ENCODE results near the gene FUT7. TPM values are rescaled to one million over a fixed set of nuclear protein-coding genes. Genes with fewer than 3 reads are reported as not detected.

FUT7 gene
- total RNA-seq, 1 donor from 2014 or later: 0.10 TPM

DNA sequence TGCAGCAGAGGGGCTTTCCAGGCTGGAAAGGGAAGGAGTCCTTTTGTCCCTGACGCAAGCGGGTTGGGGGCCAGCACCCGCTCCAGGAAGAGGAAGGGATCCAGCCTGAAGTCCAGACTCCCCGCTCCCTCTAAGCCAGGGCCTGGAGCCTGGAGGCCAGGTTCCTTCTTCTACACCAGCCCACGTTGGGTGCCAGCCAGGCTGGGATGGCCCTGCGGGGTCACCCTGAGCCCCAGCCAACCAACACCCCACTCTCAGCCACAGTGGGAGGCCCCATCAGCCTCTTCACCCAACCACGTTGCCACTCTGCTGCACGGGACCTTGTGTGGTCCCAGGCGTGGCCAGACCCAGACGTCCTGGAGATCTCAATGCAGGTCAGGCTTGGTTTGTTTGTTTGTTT is 970 bp upstream of the FUT7 start:
- no peak for DNase-seq

- DNase-seq: no peak
Observed at GRCh38 chr9:137030538-137031527, 1.1 kb downstream of the FUT7 start.

GRCh38 chr9:137030006-137030405 is 1.9 kb downstream of the FUT7 start:
- DNase-seq: no peak

DNA sequence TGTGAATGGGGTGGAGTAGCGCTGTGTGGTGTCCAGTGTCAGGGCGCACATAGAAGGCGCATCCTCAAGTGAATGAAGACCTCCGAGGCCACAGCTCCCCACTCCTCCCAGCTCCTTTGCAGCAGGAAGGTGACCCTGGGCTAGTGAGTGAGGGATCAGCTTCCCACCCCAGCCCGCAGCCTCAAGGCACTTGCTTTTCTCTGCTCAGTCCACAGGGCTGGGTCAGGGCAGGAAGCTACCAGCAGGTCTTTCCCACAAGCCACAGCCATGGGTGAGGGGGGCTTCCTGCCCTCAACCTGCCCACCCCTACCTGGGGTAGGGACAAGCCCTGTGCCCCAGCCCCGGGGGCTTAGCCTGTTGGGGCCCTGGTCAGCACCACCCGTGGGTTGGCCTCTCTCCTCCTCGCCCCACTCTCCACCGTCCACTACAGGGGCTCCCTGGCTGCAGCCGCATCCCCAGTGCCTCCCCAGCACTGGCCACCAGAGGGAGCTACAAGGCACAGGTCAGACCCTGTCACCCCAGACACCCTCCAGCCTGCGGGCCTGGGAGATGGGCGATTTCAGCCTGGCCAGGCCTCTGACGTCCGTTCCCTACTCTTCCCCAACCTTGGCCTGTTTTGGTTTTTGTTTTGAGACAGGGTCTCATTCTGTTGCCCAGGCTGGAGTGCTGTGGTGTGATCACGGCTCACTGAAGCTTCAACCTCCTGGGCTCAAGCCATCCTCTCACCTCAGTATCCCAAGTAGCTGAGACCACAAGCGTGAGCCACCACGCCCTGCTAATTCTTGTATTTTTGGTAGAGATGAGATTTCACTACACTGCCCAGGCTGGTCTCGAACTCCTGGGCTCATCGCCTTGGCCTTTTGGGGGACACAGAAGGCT is 2.6 kb downstream of the FUT7 start:
- peak; percentile 68 for DNase-seq

DNA sequence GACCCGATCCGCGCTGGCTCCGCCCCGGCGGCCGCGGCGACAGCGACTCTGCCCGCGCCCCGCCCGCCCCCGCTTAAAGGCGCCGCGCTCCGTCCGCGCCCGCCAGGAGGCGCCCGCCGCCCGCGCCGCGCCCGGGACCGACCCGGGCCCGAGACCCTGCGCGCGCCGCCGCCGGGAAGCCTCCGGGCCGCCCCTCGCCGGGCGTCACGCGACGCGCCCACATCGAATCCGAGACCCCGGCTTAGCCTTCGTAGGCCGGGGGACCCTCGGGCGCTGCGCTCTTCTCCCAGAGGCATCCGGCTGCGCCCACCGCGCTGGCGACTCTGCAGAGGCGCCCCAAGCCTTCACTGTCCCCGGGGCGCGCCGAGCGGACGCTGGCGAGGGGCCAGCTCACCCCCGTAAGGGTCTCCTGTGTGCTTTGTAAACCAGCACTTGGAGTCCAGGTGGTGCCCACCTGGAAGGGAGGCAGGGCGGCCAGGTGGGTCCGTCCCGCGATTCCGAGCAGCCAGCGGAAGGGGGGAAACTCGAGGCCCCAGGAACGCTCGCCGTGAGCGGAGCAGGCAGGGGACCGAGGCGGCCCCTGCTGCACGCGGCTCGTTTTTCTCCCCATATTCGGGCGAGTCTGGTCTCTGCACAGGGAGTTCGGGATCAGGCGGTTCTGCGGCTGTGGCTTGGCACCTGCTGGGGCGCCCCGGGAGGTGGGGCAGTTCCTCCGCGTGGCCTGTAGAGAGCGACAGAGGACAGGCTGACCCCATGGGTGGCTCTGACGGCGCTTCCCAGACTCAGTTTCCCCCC is 3.4 kb downstream of the FUT7 start:
- peak; percentile 79 for DNase-seq

- no peak for DNase-seq
Observed at GRCh38 chr9:137027369-137028262, 4.3 kb downstream of the FUT7 start, which contains the start of gene ABCA2. Gene ABCA2 (minus strand): TSS chr9:137028237. CDS start chr9:137028140, 97 bp downstream.

DNA sequence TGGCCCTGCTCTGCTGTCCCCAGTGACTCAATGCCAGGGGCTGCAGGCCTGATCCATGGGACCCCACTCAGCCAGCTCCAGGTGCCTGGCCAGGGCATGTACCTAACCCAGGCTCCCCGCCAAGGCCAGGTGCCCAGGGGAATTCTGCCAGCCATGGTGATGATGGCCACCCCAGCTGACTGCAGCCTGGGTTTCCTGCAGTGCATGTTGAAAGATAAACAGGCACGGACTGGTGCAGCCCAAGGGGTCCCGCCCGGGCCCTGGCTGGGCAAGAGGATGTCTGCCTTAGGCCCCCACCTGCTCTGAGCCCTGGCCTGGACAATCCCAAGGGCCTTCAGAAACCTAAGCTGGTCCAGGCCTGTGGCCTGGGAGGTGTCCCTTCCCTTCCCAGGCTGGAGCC is 5.1 kb downstream of the FUT7 start:
- DNase-seq: no peak

GRCh38 chr9:137026384-137026783 is 5.5 kb downstream of the FUT7 start:
- DNase-seq: no peak

GRCh38 chr9:137025517-137025966 is 6.3 kb downstream of the FUT7 start:
- peak; percentile 50 for DNase-seq

- peak; percentile 37 for DNase-seq
Observed at GRCh38 chr9:137023583-137023991, 8.3 kb downstream of the FUT7 start.

- no peak for DNase-seq
Observed at GRCh38 chr9:137023157-137023556, 8.7 kb downstream of the FUT7 start.

DNA sequence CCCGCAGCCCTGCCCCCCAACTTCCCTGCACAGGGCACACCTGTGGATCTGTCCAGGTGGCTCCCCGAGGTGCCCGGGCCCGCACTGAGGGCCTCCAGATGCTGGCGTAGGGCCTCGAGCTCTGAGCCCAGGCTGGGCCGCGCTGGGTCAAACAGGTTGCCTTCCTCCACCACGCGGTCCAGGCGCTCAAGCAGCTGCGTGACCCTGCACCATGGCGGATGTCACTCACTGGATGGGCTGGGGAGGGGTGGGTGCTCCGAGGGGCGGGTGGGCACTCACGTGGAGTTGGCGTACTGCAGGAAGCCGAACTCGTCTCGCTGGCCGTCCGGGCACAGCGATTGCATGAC is 9.3 kb downstream of the FUT7 start:
- DNase-seq: no peak

- no peak for DNase-seq
Observed at GRCh38 chr9:137021979-137022661, 9.8 kb downstream of the FUT7 start.

GRCh38 chr9:137021568-137021978 is 10.3 kb downstream of the FUT7 start:
- DNase-seq: no peak

GRCh38 chr9:137020771-137021567 is 10.9 kb downstream of the FUT7 start:
- no peak for DNase-seq

DNA sequence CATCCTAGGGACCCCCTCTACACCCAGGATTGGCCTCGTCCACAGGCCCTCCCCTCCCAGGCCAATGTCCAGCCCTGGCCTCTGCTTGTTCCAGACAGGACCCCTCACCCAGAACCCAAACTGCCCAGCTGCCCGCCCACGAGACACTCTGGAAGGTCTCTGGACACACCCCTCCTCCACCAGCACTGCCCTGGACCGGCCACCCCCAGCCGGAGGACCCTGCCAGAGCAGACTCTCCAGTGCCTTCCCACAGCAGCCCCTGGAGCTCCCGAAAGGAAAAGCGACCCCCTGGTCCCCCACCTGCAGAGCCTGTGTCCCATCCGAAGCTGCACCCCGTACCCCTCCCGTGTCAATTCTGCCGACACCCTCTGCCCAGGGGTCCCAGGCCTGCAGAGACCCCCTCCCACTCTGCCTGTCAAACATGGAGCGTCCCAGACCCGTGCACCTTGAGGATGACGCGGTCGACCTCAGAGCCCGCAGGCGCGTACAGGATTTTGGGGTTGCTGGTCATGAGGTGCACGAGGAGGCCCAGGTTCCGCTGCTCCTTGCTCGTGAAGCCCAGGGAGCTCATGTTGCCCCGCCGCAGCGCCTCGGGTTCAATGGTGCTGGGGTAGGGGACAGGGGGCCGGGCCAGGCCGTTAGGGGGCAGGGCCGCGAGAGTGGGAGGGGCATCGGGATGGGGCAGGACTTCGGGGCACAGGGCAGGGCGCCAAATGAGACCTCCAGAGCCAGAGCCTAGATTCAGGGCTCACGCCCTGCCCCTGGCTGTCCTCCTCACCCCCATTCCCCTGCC is 11.8 kb downstream of the FUT7 start:
- no peak for DNase-seq

DNA sequence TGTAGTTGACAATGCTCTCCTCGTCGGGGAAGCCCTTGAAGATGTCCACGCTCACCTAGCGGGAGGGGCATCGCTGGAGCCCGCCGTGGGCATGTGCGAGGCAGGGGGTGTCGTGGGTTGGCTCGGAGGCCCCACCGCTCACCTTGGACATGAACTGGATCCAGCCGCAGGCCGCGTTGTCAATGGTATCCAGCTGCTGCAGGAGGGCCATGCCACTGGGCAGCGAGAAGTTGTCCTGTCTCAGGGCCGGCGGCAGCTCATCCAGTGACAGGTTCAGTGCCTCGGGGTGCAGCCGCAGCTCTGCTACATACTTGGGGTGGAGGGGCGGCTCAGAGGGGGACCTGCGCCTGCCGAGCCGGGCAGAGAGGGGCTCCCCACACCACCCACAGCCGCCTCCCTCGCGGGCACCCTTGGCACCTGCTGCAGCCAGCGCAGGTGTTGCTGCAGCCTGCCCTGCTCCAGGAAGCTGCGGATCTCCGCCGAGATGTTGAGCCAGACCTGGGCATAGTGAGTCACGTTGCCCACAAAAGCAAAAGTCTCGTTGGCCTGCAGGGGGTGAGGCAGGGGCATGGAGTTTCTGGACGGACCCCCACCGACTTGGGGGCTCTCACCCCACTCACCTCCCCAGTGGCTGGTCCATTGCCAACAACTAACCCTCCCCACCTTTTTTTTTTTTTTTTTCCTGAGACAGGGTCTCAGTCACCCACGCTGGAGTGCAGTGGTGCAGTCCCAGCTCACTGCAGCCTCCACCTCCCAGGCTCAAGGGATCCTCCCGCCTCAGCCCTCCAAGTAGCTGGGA is 12.9 kb downstream of the FUT7 start:
- no peak for DNase-seq

Data from tongue (tissue), 2 donors.